Colonic mucosa (tissue), 4 donors: Measurements from ENCODE around the gene ISX. TPM values are rescaled to one million over a fixed set of nuclear protein-coding genes. Genes with fewer than 3 reads are reported as not detected.

Experiments used
- DNase-seq: peaks from one replicate; pipeline ENCODE4 v3.0.0-alpha.2; 2020
- H3K27ac ChIP-seq: fragments of 200-600 bp; one replicate; pipeline ENCODE4 v1.8.0; 2021
- H3K27me3 ChIP-seq: fragments of 200-600 bp; one replicate; pipeline ENCODE4 v1.8.0; 2021
- H3K36me3 ChIP-seq: fragments of 200-600 bp; one replicate; pipeline ENCODE4 v1.8.0; 2021
- H3K4me1 ChIP-seq: fragments of 200-600 bp; one replicate; pipeline ENCODE4 v1.8.0; 2021; ENCODE audit warnings: mild to moderate bottlenecking
- H3K4me3 ChIP-seq: fragments of 200-600 bp; one replicate; pipeline ENCODE4 v1.8.0; 2021
- H3K9ac ChIP-seq, 2 donors: one replicate each; pipeline ENCODE4 v1.7.0; 2013; ENCODE audit warnings: control low read depth in 2 of 2, low read depth in 2 of 2, low read length in 2 of 2
- H3K9me3 ChIP-seq: fragments of 200-600 bp; one replicate; pipeline ENCODE4 v1.8.0; 2021
- intact Hi-C: fragments of 100-400 bp; cut with DNase I; formaldehyde crosslinking; loops from one replicate; pipeline ENCODE4 v1.14.1; 2022
- total RNA-seq, 2 donors: library from RNA; stranded (reverse); fragmentation: NEBNext Ultra II Directional in 1 of 2; extraction: Animal tissue kit (Norgen Biotek cat#: 25700) in 1 of 2; gene quantifications; one replicate each; pipeline ENCODE4 v1.2.1, GENCODE V29; 2021
- TF ChIP-seq, protein P1 (sequence below): fragments of 200-600 bp; IDR thresholded peaks from one replicate; pipeline ENCODE4 v1.8.0; 2022; ENCODE audit warnings: antibody characterized with exemption, mild to moderate bottlenecking
- donor health status: healthy.
- donor health status: DM: no; HTN: no; CAD: no.
- donor health status: DM: no; HTN: no; CAD: no.

Gene ISX
- total RNA-seq, 2 donors from 2014 or later, result 36.4 to 53.1 TPM

DNA sequence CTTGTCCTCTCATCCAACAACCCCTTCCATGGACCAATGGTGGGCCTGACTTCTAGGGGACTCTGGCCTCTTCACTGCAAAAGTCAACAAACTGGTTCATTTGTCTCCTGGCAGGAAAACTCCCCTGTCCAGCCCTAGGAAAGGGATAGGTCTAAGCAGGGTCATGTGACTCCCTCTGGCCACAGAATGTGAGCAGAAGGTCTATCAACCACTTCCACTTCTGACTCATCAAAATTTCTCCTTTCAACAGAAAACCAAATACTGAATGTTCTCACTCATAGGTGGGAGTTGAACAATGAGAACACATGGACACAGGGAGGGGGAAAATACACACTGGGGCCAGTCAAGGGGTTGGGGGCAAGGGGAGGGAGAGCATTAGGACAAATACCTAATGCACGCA lies 1.3 kb upstream of the ISX start:
- H3K27ac ChIP-seq, result no peak overlapping the region
- no peak overlapping the region for H3K9ac ChIP-seq
- no peaks in the 10 kb centered on the region for H3K27me3 ChIP-seq
- peaks cover 4% of the 10 kb centered on the region for H3K4me1 ChIP-seq
- peak; percentile 67 for DNase-seq
- no peak overlapping the region for H3K4me3 ChIP-seq
- no peaks in the 10 kb centered on the region for H3K36me3 ChIP-seq
- H3K9me3 ChIP-seq, result no peaks in the 10 kb centered on the region
- TF ChIP-seq, protein P1, sequence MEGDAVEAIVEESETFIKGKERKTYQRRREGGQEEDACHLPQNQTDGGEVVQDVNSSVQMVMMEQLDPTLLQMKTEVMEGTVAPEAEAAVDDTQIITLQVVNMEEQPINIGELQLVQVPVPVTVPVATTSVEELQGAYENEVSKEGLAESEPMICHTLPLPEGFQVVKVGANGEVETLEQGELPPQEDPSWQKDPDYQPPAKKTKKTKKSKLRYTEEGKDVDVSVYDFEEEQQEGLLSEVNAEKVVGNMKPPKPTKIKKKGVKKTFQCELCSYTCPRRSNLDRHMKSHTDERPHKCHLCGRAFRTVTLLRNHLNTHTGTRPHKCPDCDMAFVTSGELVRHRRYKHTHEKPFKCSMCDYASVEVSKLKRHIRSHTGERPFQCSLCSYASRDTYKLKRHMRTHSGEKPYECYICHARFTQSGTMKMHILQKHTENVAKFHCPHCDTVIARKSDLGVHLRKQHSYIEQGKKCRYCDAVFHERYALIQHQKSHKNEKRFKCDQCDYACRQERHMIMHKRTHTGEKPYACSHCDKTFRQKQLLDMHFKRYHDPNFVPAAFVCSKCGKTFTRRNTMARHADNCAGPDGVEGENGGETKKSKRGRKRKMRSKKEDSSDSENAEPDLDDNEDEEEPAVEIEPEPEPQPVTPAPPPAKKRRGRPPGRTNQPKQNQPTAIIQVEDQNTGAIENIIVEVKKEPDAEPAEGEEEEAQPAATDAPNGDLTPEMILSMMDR, result no peak
- intact Hi-C loops, result no loop called here

DNA sequence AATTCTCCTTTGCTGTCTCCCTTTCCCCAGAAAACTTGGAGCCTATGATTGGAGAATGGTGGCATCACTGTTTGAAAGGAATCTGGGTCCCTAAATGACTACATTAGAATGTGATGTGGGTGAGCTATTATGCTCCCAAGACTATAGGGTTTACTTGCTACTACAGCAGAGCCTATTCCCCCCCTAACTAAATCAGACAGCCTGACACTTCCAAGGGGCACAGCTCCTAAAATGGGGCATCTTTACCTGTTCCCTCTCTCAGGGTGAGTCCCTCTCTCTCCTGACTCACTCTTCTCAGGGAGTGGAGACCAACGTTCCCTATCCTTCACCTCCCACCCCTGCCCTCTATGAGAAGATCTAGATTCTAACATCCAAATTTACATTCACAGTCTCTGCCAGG lies 775 bp upstream of the ISX start:
- H3K9me3 ChIP-seq, result no peaks in the 10 kb centered on the region
- H3K9ac ChIP-seq, result peak overlapping the region in 1 of 2 donors; percentile 81
- H3K4me1 ChIP-seq, result peaks cover 4% of the 10 kb centered on the region
- no peaks in the 10 kb centered on the region for H3K27me3 ChIP-seq
- H3K36me3 ChIP-seq, result no peaks in the 10 kb centered on the region
- no peak overlapping the region for H3K4me3 ChIP-seq
- intact Hi-C loops, result no loop called here
- TF ChIP-seq, protein P1, result no peak
- no peak for DNase-seq
- peak overlapping the region; percentile 79 for H3K27ac ChIP-seq

DNA sequence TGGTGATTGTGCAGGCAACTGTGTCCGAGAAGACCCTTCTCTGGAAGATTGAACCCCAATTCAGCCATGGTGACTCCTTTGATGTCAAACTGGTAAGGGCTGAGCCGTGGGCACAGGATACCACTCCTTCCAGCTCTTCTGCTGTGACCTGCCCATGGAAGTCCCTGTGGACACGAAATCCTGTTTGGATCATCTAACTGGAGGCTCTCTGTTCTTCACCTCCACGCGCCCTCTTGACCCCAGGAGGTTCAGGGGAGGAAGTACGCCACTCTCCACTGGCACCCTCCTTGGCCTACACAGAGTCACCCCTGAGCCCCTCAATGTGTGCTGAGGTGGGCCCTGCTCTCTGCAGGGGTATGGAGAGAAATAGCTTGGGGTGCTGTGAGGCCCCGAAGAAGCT lies 810 bp downstream of the ISX start:
- DNase-seq, result peak; percentile 30
- TF ChIP-seq, protein P1, result no peak
- intact Hi-C loops, result no loop called here
- peaks cover 7% of the 10 kb centered on the region for H3K4me1 ChIP-seq
- H3K27me3 ChIP-seq, result no peaks in the 10 kb centered on the region
- H3K9me3 ChIP-seq, result no peaks in the 10 kb centered on the region
- H3K9ac ChIP-seq, result peak overlapping the region; percentile 61 to 81
- H3K36me3 ChIP-seq, result no peaks in the 10 kb centered on the region
- peak overlapping the region; percentile 79 for H3K27ac ChIP-seq
- peak overlapping the region; percentile 40 for H3K4me3 ChIP-seq

DNA sequence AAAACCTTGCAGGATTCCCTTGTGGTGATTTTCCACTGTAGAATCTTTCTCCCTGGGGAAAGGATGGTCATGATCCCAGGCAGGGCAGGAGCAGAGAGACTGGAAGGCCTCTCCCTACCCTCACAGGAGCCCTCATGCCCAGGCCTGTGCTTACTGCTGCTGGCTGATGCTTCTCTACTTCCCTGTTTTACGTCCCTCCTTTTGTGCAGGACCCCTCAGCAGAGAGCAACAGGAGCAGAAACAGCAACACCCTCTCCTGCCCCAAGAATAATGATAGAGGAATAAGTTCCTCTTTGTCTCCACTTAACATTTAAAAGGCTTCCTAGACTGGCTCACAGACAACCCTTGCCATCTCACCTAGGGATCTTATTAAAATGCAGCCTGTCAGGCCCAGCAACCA lies 3.6 kb downstream of the ISX start:
- peak overlapping the region in 1 of 2 donors; percentile 48 for H3K9ac ChIP-seq
- DNase-seq, result no peak
- no peaks in the 10 kb centered on the region for H3K27me3 ChIP-seq
- H3K36me3 ChIP-seq, result no peaks in the 10 kb centered on the region
- no peak overlapping the region for H3K27ac ChIP-seq
- peak overlapping the region; percentile 40 for H3K4me3 ChIP-seq
- TF ChIP-seq, protein P1, result no peak
- intact Hi-C loops, result no loop called here
- no peaks in the 10 kb centered on the region for H3K9me3 ChIP-seq
- H3K4me1 ChIP-seq, result peaks cover 7% of the 10 kb centered on the region

DNA sequence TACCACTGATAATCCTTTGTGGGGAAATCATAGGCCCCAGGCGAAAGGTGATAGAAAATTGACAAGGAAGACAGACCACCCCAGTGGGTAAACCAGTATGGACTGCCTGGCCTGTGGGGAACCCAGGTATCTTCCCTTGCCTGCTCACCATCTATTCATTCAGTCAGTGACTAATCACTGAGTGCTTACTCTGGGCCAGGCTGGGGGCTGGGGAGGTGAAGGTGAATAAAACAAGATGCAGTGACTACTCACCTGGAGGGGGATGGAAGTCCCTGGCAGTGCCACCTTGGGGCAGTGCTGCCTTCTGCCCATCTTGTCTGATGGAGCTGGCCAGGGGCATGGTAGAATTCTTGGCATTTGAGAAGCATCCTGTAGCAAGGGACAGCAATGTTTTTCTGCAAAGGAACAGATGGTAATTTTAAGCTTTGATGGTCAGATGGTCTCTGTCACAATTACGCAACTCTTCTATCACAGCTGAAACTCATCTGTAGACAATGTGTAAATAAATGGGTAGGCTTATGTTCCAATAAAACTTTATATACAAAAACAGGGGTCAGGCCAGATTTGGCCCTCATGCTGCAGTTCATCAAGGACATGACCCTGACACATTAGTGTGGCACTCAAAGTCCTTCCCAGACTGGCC lies 4.6 kb downstream of the ISX start:
- no peaks in the 10 kb centered on the region for H3K27me3 ChIP-seq
- H3K27ac ChIP-seq, result no peak overlapping the region
- H3K9ac ChIP-seq, result no peak overlapping the region
- TF ChIP-seq, protein P1, result no peak
- peaks cover 3% of the 10 kb centered on the region for H3K4me1 ChIP-seq
- H3K36me3 ChIP-seq, result no peaks in the 10 kb centered on the region
- intact Hi-C loops, result no loop called here
- no peaks in the 10 kb centered on the region for H3K9me3 ChIP-seq
- no peak overlapping the region for H3K4me3 ChIP-seq
- DNase-seq, result peak; percentile 23
